Glomerular endothelial cell (primary cell): ENCODE results near the gene FREM1. TPM values are rescaled to one million over a fixed set of nuclear protein-coding genes. Genes with fewer than 3 reads are reported as not detected.
"Not testable (repeated sequence)": the region's sequence is repeated elsewhere in the genome, so short reads cannot be mapped to it uniquely, and the experiment has no call there.

Experiments
- DNase-seq: peaks from one replicate; pipeline ENCODE4 v3.0.0-alpha.2; 2011; ENCODE audit warnings: low read depth, low spot score; ENCODE audit errors: extremely low read depth
- total RNA-seq: library from RNA; depleted of rRNA; stranded (reverse); fragments of >200 nt; gene quantifications from 2 replicates; pipeline ENCODE4 v1.2.3, GENCODE V29; 2015

Gene FREM1
- total RNA-seq, result 0.06 TPM in 1 of 2 replicates, not detected in the other

- DNase-seq, result no peak
Measured at GRCh38 chr9:14909961-14910805, at the start of gene FREM1. FREM1 (minus strand) TSS chr9:14910428; CDS start chr9:14868977, 41,451 bp downstream.

GRCh38 chr9:14958989-14959388, 48.8 kb upstream of the FREM1 start:
- DNase-seq, result no peak

GRCh38 chr9:14957109-14957508, 46.9 kb upstream of the FREM1 start:
- DNase-seq, result no peak

- DNase-seq, result no peak
Measured at GRCh38 chr9:14956208-14956607, 46.0 kb upstream of the FREM1 start.

DNA sequence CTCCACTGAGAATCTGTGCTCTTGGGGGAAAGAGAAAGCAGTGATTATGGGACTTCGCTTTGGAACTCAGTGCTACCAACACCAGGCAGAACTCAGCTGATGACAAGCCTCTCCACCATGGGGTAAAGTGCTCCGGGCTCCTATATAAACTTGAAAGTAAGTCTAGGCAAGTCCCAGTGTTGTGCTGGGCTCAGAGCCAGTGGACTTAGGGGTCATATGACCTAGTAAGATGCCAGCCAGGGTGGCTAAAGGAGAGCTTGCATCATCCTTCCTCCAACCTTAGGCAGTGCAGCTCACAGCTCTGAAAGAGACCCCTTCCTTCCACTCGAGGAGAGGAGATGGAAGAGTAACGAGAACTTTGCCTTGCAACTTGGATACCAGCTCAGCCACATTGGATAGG, 35.1 kb upstream of the FREM1 start:
- DNase-seq, result no peak

GRCh38 chr9:14941501-14942405, 31.5 kb upstream of the FREM1 start:
- no peak for DNase-seq

DNA sequence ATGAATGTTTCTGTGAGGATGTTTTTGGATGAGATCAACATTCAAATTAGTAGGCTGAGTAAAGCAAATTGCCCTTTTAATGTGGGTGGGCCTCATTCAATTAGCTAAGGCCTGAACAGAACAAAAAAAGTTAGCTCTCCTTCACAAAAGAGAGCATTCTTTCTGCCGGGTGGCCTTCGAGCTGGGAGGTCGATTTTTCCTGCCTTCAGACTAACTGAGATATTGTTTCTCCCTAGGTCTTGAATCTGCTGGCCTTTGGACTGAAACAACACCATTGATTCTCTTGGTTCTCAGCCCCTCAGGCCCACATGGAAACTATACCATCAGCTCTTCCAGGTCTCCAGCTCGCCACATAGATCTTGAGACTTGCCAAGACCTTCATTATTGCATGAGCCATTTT, 29.1 kb upstream of the FREM1 start:
- no peak for DNase-seq

DNA sequence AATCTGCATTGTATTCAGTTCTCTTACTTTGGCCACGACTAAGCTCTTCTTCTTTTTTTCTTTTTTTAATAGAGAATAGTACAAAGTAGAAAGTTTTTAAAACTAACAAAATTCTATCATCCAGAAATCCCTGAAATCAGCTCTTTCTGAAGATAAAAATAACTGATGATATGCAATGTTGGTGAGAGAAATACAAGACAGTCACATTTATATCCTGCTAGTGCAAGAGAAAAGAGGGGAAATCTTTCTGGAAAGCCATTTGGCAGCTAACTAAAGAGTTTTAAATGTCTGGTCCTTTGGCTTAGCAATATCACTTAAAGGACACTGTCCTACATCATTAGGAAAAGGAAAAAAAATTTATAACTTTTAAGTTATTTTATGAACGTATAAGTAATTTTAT, 27.0 kb upstream of the FREM1 start:
- no peak for DNase-seq

DNA sequence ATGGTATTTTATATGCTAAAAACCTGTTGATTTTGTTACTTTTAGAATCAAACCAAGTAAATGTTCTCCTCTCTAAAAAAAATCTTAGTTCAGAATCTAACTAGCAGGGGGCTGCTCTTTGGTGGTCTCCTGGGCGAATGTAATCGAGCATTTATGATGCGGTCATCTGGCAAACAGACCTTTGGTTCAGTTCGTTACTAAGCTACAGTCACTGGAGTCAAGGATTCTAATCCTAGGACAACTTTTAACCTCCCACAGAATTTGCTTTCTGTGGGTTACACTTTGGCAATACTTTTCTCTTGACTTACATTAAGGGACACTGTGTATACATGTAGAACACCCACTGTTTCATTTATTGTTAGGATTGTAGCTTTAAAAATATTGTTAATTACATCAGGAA, 26.3 kb upstream of the FREM1 start:
- no peak for DNase-seq

DNA sequence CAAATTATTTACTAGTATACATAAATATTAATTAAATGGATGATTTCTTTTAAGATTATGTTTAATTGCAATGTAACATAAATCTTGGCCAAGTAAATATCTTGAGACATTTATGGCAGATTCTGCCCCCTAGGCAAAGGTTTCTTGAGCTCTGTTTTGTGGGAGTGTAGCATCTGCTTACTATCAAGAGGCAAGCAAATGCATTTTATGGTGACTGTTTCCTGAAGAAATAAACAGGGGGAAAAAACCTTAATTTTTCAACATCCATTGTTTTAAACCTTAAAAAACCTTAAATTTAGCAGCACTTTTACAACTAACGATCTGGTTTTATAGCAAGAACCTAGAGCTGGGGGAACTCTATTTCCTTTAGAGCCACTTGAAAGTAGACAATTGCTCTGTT, 25.7 kb upstream of the FREM1 start:
- DNase-seq, result no peak

DNA sequence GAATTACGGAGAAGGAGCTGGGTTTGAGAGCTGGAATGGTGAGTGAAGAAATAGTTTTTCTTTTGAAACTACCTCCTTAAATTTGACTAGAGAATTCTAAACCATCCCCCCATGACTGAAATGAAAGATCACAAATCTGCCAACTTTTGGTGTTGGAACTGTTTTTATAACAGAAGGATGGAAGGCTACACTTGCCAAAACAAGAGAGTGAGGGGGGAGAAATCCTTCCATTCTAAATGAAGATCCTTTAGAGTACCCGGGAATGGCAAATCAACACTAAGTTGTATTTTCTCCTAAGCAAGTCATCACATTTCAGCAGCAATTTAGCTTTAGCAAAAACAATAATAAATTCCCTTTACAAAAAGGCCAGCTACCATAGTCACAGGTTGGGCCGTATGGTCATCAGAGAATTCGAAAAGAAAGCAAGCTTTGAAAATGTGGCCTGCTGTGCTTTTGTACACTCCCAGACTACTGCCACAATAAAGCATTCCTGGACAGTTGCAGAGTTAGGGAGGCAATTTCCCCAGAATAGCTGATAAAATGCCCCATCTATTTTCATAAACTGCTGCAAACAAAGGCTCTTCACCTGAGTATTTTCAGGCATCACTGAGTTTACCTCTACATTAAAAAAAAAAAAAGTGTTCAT, 25.0 kb upstream of the FREM1 start:
- DNase-seq, result no peak

GRCh38 chr9:14932641-14933040, 22.4 kb upstream of the FREM1 start:
- DNase-seq, result no peak

GRCh38 chr9:14932231-14932630, 22.0 kb upstream of the FREM1 start:
- DNase-seq, result no peak

- DNase-seq, result no peak
Measured at GRCh38 chr9:14926941-14927624, 16.9 kb upstream of the FREM1 start.

DNA sequence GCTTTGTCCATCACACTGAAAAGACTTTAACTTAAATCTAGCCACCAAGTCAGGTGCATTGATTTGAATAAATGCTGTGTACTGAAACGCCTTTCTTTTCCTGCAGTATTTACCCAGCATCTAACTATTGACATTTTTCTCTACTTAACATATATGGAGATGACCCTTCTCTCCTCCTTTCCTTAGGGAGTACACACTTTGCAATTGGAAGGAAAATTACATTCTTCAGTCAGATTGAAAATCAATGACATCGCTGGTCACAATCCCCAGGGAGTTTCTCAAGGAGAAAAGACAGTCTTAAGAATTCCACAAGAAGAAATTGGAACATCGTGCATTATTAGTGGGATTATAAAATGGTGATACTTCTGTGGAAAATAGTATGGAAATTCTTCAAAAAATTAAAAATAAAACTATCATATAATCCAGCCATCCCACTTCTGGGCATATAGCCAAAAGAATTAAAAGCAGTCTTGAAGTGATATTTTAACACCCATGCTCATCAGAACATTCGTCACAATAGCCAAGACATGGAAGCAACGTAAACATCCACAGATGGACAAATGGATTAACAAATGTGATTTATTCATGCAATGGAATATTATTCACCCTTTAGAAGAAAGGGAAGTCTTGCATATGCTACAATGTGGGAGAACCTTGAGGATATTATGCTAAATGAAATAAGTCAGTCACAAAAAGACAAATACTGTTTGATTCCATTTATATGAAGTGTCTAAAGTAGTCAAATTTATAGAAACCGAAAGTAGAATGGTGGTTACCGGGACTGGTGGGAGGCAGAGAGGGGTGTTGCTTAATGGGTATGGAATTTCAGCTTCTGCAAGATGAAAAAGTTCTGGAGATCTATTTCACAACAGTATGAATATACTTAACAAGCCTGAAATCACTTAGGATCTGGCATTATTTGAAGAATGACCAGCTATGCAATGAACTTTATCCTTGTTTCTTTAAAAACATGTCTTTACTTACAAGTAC, 14.3 kb upstream of the FREM1 start:
- no peak for DNase-seq

DNA sequence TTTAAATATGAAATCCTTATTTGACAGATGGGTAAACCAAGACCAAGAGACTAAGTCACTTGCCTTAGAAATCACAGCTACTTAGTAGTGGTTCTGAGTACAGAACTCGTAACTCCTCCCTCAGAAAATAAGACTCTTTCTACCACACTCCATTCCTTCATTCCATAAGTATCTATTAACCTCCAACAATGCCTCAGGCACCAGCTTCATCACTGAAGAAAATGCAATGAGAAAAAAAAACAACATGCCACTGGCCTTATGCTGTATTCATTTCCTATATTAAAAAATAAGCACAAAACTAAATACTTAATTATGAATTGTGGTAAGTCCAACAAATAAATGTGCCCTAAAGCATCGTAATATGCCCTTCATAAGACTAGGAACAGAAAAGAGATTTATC, 13.5 kb upstream of the FREM1 start:
- no peak for DNase-seq

GRCh38 chr9:14920805-14921204, 10.6 kb upstream of the FREM1 start:
- DNase-seq, result not testable (repeated sequence)

DNA sequence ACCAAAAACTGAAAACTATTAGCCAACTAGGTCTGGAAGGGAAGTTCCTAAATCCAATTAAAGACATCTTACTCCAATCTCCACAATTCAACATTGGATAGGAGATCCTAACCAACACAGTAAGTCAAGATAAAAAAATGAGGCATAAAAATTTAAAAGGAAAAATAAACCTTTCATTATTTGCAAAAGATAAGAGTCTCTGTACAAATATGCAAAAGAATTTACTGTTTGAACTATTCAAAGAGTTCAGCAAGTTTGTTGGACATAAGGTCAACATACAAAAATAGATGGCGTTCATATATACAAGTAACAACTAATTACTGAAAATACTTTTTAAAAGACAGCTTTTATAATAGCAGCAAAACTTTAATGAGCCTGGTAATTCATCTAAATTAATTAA, 3.1 kb upstream of the FREM1 start:
- no peak for DNase-seq

DNA sequence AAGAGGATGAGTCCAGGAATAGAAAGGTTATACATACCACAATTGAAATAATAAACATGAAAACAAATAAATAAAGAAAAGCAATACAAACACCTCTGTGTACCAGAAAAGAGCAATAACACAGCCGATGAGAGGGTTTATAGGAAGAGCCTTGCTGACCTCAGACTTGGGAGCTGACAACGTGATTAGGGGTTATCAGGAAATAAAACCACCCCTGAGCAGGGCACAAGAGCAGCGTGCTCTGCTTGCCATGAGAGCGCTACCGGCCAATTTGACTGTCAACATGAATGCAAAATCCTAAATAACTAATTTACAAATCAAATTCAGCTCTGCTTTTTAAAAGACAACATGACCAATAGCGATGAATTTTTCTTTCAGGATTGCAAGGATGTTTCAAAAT, 2.6 kb upstream of the FREM1 start:
- DNase-seq, result no peak

- no peak for DNase-seq
Measured at GRCh38 chr9:14911046-14911445, 818 bp upstream of the FREM1 start.
